Brain microvascular endothelial cell (primary cell): ENCODE data around the gene PHF2.

Experiments used
- DNase-seq: peaks from one replicate; pipeline ENCODE4 v3.0.0-alpha.2; 2020
- H3K27ac ChIP-seq: fragments of 250-450 bp; sonication (Bioruptor Pico); 2 replicates; pipeline ENCODE4 v1.5.1; 2020; ENCODE audit warnings: mild to moderate bottlenecking, moderate library complexity
- H3K27me3 ChIP-seq: fragments of 250-450 bp; sonication (Bioruptor Pico); replicated peaks from 2 replicates; pipeline ENCODE4 v1.5.1; 2020; ENCODE audit warnings: mild to moderate bottlenecking
- H3K36me3 ChIP-seq: fragments of 250-450 bp; sonication (Bioruptor Pico); replicated peaks from 2 replicates; pipeline ENCODE4 v1.5.1; 2020; ENCODE audit warnings: mild to moderate bottlenecking
- H3K4me3 ChIP-seq: 2 replicates; pipeline ENCODE4 v1.5.1; 2011; ENCODE audit warnings: low read depth, mild to moderate bottlenecking, control low read depth, low read length, moderate library complexity
- CTCF ChIP-seq: IDR thresholded peaks from 2 replicates; pipeline ENCODE4 v1.5.1; 2011; ENCODE audit warnings: low read depth, mild to moderate bottlenecking, moderate library complexity, low read length, control low read depth, inconsistent platforms; ENCODE audit errors: missing control alignments
- in situ Hi-C: cut with HindIII; loops from 2 replicates; pipeline ENCODE4 v1.10.0; 2017; ENCODE audit warnings: low sequenced_read_pairs, low pct_ligation_motif_present

The PHF2 gene

GRCh38 chr9:93580654-93581380, 4.4 kb downstream of the PHF2 start:
- no peak for DNase-seq
- TF ChIP-seq CTCF: no peak
- Histone ChIP-seq H3K27me3 (no peaks in the 10 kb centered on the region), H3K4me3 (no peak overlapping the region), H3K36me3 (no peaks in the 10 kb centered on the region), H3K27ac (no peak overlapping the region)
- in situ Hi-C loops: no loop called here

GRCh38 chr9:93582115-93582514, 5.7 kb downstream of the PHF2 start:
- H3K4me3 ChIP-seq: no peak overlapping the region
- no peak overlapping the region for H3K27ac ChIP-seq
- in situ Hi-C loops: no loop called here
- peak; percentile 48 for DNase-seq
- no peaks in the 10 kb centered on the region for H3K36me3 ChIP-seq
- H3K27me3 ChIP-seq: no peaks in the 10 kb centered on the region
- TF ChIP-seq CTCF: no peak

- Histone ChIP-seq H3K27me3 (no peaks in the 10 kb centered on the region), H3K4me3 (no peak overlapping the region), H3K27ac (no peak overlapping the region), H3K36me3 (no peaks in the 10 kb centered on the region)
- in situ Hi-C loops: no loop called here
- TF ChIP-seq CTCF: no peak
- no peak for DNase-seq
Measured at GRCh38 chr9:93582550-93582949, 6.2 kb downstream of the PHF2 start.

GRCh38 chr9:93585259-93585658, 8.9 kb downstream of the PHF2 start:
- in situ Hi-C loops: no loop called here

GRCh38 chr9:93585695-93586094, 9.3 kb downstream of the PHF2 start:
- no peak for DNase-seq
- in situ Hi-C loops: no loop called here
- no peak overlapping the region for H3K27ac ChIP-seq
- no peaks in the 10 kb centered on the region for H3K36me3 ChIP-seq
- no peak for TF ChIP-seq CTCF
- no peak overlapping the region for H3K4me3 ChIP-seq
- H3K27me3 ChIP-seq: no peaks in the 10 kb centered on the region

More at GRCh38 chr9:93585259-93585658, 8.9 kb downstream of the PHF2 start:
- H3K27ac ChIP-seq: no peak overlapping the region
- TF ChIP-seq CTCF: no peak
- no peak for DNase-seq
- no peaks in the 10 kb centered on the region for H3K36me3 ChIP-seq
- no peak overlapping the region for H3K4me3 ChIP-seq
- H3K27me3 ChIP-seq: no peaks in the 10 kb centered on the region
